ENCODE results near the gene TTC3.

DNA sequence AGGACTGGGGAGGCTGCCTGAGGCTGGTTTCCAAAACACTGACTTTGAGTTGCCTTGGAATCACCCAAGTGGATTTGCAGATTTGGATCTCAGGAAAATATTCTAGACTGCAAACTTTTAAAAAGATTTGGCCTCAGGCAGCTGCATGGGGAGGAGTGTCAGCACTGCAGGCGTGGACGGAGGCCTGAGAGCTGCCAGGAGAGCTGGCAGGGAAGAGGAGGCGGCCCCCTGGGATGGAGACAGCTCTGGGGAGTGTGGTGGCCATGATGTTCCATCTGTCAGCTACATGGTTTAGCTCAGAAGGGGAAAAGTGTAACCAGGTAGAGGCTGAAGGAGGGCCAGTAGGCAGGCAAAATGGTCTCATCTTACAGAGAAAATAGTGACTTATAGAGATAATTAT, 122.0 kb downstream of the TTC3 start:
- no peak for TF ChIP-seq FOXP2 (optimal IDR thresholded peaks at IDR 0.05; ENCODE audit: control extremely low read depth, extremely low read length, insufficient read depth)
- TF ChIP-seq EZH2 (IDR thresholded peaks at IDR 0.05), result no peak
- no peak for TF ChIP-seq POLR2AphosphoS5 (IDR thresholded peaks at IDR 0.05; ENCODE audit: borderline replicate concordance, low read depth, low read length)
